SK-N-SH treated with all-trans-retinoic acid at 6 μM for 48 hours (cell line): ENCODE measurements around the gene PGAM5.

Experiments used
- ATAC-seq: fragments of 200-7000 bp; cut with Tn5 transposase; 3 replicates; pipeline ENCODE4 v1.9.1; 2020; ENCODE audit warnings: mild to moderate bottlenecking, moderate library complexity
- ARNTL ChIP-seq: fragments of 450-650 bp; formaldehyde crosslinking; IDR thresholded peaks from 2 replicates; pipeline ENCODE4 v1.5.0; 2020; ENCODE audit warnings: low read depth, mild to moderate bottlenecking, moderate library complexity, borderline replicate concordance
- BACH2 ChIP-seq: fragments of 250-450 bp; sonication (Bioruptor Pico); IDR thresholded peaks from 2 replicates; pipeline ENCODE4 v1.9.0; 2021; ENCODE audit warnings: mild to moderate bottlenecking, borderline replicate concordance
- CSDC2 ChIP-seq: fragments of 250-450 bp; sonication (Bioruptor Pico); IDR thresholded peaks from 2 replicates; pipeline ENCODE4 v1.5.0; 2020; ENCODE audit warnings: mild to moderate bottlenecking, moderate library complexity
- ESRRG ChIP-seq: fragments of 250-450 bp; sonication (Bioruptor Pico); IDR thresholded peaks from 2 replicates; pipeline ENCODE4 v1.6.1; 2021; ENCODE audit warnings: mild to moderate bottlenecking
- GLIS3 ChIP-seq: fragments of 250-450 bp; sonication (Bioruptor Pico); IDR thresholded peaks from 2 replicates; pipeline ENCODE4 v1.5.0; 2020; ENCODE audit warnings: mild to moderate bottlenecking, moderate library complexity
- ISL1 ChIP-seq: fragments of 250-450 bp; sonication (Bioruptor Pico); IDR thresholded peaks from 2 replicates; pipeline ENCODE4 v2.1.2; 2022; ENCODE audit warnings: mild to moderate bottlenecking, moderate library complexity
- OSR1 ChIP-seq: fragments of 250-450 bp; sonication (Bioruptor Pico); IDR thresholded peaks from 2 replicates; pipeline ENCODE4 v1.8.0; 2022; ENCODE audit warnings: moderate library complexity, mild to moderate bottlenecking, inconsistent platforms
- RARB ChIP-seq: fragments of 250-450 bp; sonication (Bioruptor Pico); IDR thresholded peaks from 2 replicates; pipeline ENCODE4 v1.8.0; 2021; ENCODE audit warnings: mild to moderate bottlenecking, moderate library complexity
- SNAI2 ChIP-seq: fragments of 250-450 bp; sonication (Bioruptor Pico); IDR thresholded peaks from 2 replicates; pipeline ENCODE4 v1.5.0; 2020; ENCODE audit warnings: mild to moderate bottlenecking, moderate library complexity
- TCF4 ChIP-seq: fragments of 250-450 bp; sonication (Bioruptor Pico); IDR thresholded peaks from 2 replicates; pipeline ENCODE4 v1.8.0; 2021; ENCODE audit warnings: mild to moderate bottlenecking, moderate library complexity, borderline replicate concordance
- TOX ChIP-seq: fragments of 250-450 bp; sonication (Bioruptor Pico); IDR thresholded peaks from 2 replicates; pipeline ENCODE4 v1.8.0; 2021; ENCODE audit warnings: mild to moderate bottlenecking, moderate library complexity, borderline replicate concordance
- ZC3H10 ChIP-seq: fragments of 250-450 bp; sonication (Bioruptor Pico); IDR thresholded peaks from 2 replicates; pipeline ENCODE4 v1.5.1; 2021; ENCODE audit warnings: mild to moderate bottlenecking, moderate library complexity
- ZFP3 ChIP-seq: fragments of 250-450 bp; sonication (Bioruptor Pico); IDR thresholded peaks from 2 replicates; pipeline ENCODE4 v1.5.0; 2020; ENCODE audit warnings: mild to moderate bottlenecking, moderate library complexity
- ZFP30 ChIP-seq: fragments of 450-650 bp; formaldehyde crosslinking; IDR thresholded peaks from 2 replicates; pipeline ENCODE4 v1.5.0; 2022; ENCODE audit warnings: mild to moderate bottlenecking, moderate library complexity
- ZNF565 ChIP-seq: fragments of 450-650 bp; formaldehyde crosslinking; conservative IDR thresholded peaks from 2 replicates; pipeline ENCODE4 v1.5.0; 2020; ENCODE audit warnings: low read depth, mild to moderate bottlenecking, moderate library complexity
- ZNF8 ChIP-seq: fragments of 450-650 bp; formaldehyde crosslinking; IDR thresholded peaks from 2 replicates; pipeline ENCODE4 v1.5.0; 2020; ENCODE audit warnings: mild to moderate bottlenecking, moderate library complexity
- TF ChIP-seq, protein P1 (sequence below): fragments of 250-450 bp; sonication (Bioruptor Pico); IDR thresholded peaks from 2 replicates; pipeline ENCODE4 v1.5.1; 2020; ENCODE audit warnings: low read depth, mild to moderate bottlenecking, moderate library complexity
- TF ChIP-seq, protein P2 (sequence below): fragments of 250-450 bp; sonication (Bioruptor Pico); IDR thresholded peaks from 2 replicates; pipeline ENCODE4 v1.8.0; 2020; ENCODE audit warnings: mild to moderate bottlenecking, moderate library complexity, borderline replicate concordance
- TF ChIP-seq, protein P3 (sequence below): fragments of 250-450 bp; sonication (Bioruptor Pico); IDR thresholded peaks from 2 replicates; pipeline ENCODE4 v1.8.0; 2021; ENCODE audit warnings: low read depth, mild to moderate bottlenecking, moderate library complexity, borderline replicate concordance
- TF ChIP-seq, protein P4 (sequence below): fragments of 250-450 bp; sonication (Bioruptor Pico); IDR thresholded peaks from 2 replicates; pipeline ENCODE4 v1.5.0; 2020; ENCODE audit warnings: mild to moderate bottlenecking, moderate library complexity
- TF ChIP-seq, protein P5 (sequence below): fragments of 250-450 bp; sonication (Bioruptor Pico); IDR thresholded peaks from 2 replicates; pipeline ENCODE4 v1.5.1; 2021; ENCODE audit warnings: mild to moderate bottlenecking, moderate library complexity

PGAM5 gene

DNA sequence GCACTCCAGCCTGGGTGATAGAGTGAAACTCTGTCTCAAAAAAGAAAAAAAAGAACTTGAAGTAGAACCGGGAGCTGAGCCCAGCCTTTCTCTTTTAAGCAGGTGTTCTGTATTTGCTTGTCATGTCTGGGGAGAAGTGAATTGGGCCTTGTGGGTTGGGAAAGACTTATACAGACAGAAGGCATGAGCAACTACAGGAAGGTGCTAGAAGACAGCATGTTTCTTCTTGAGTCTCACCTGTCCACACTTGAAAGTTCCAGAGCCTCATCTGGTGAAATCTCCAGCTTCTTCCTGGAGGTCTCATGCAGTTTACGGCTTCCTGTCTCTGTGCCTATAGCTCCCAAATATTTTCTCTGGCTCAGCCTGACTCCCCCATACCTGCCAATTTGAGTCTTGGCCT is 2.5 kb downstream of the PGAM5 start:
- ATAC-seq: no peak
- TF ChIP-seq ZFP3 (CRISPR knock-in tag) (no peak), ARNTL (CRISPR knock-in tag) (no peak), ZC3H10 (CRISPR knock-in tag) (no peak), ESRRG (CRISPR knock-in tag) (no peak), ZFP30 (CRISPR knock-in tag) (no peak), TOX (no peak), BACH2 (CRISPR knock-in tag) (no peak), GLIS3 (CRISPR knock-in tag) (no peak), ZNF565 (no peak), OSR1 (no peak), CSDC2 (no peak), ZNF8 (CRISPR knock-in tag) (no peak)
- TF ChIP-seq, protein P1, sequence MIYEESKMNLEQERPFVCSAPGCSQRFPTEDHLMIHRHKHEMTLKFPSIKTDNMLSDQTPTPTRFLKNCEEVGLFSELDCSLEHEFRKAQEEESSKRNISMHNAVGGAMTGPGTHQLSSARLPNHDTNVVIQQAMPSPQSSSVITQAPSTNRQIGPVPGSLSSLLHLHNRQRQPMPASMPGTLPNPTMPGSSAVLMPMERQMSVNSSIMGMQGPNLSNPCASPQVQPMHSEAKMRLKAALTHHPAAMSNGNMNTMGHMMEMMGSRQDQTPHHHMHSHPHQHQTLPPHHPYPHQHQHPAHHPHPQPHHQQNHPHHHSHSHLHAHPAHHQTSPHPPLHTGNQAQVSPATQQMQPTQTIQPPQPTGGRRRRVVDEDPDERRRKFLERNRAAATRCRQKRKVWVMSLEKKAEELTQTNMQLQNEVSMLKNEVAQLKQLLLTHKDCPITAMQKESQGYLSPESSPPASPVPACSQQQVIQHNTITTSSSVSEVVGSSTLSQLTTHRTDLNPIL (CRISPR knock-in tag): no peak
- TF ChIP-seq, protein P2, sequence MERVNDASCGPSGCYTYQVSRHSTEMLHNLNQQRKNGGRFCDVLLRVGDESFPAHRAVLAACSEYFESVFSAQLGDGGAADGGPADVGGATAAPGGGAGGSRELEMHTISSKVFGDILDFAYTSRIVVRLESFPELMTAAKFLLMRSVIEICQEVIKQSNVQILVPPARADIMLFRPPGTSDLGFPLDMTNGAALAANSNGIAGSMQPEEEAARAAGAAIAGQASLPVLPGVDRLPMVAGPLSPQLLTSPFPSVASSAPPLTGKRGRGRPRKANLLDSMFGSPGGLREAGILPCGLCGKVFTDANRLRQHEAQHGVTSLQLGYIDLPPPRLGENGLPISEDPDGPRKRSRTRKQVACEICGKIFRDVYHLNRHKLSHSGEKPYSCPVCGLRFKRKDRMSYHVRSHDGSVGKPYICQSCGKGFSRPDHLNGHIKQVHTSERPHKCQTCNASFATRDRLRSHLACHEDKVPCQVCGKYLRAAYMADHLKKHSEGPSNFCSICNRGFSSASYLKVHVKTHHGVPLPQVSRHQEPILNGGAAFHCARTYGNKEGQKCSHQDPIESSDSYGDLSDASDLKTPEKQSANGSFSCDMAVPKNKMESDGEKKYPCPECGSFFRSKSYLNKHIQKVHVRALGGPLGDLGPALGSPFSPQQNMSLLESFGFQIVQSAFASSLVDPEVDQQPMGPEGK: no peak
- TF ChIP-seq, protein P3, sequence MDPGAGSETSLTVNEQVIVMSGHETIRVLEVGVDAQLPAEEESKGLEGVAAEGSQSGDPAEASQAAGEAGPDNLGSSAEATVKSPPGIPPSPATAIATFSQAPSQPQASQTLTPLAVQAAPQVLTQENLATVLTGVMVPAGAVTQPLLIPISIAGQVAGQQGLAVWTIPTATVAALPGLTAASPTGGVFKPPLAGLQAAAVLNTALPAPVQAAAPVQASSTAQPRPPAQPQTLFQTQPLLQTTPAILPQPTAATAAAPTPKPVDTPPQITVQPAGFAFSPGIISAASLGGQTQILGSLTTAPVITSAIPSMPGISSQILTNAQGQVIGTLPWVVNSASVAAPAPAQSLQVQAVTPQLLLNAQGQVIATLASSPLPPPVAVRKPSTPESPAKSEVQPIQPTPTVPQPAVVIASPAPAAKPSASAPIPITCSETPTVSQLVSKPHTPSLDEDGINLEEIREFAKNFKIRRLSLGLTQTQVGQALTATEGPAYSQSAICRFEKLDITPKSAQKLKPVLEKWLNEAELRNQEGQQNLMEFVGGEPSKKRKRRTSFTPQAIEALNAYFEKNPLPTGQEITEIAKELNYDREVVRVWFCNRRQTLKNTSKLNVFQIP: no peak
- TF ChIP-seq, protein P4, sequence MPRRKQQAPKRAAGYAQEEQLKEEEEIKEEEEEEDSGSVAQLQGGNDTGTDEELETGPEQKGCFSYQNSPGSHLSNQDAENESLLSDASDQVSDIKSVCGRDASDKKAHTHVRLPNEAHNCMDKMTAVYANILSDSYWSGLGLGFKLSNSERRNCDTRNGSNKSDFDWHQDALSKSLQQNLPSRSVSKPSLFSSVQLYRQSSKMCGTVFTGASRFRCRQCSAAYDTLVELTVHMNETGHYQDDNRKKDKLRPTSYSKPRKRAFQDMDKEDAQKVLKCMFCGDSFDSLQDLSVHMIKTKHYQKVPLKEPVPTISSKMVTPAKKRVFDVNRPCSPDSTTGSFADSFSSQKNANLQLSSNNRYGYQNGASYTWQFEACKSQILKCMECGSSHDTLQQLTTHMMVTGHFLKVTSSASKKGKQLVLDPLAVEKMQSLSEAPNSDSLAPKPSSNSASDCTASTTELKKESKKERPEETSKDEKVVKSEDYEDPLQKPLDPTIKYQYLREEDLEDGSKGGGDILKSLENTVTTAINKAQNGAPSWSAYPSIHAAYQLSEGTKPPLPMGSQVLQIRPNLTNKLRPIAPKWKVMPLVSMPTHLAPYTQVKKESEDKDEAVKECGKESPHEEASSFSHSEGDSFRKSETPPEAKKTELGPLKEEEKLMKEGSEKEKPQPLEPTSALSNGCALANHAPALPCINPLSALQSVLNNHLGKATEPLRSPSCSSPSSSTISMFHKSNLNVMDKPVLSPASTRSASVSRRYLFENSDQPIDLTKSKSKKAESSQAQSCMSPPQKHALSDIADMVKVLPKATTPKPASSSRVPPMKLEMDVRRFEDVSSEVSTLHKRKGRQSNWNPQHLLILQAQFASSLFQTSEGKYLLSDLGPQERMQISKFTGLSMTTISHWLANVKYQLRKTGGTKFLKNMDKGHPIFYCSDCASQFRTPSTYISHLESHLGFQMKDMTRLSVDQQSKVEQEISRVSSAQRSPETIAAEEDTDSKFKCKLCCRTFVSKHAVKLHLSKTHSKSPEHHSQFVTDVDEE (CRISPR knock-in tag): no peak

DNA sequence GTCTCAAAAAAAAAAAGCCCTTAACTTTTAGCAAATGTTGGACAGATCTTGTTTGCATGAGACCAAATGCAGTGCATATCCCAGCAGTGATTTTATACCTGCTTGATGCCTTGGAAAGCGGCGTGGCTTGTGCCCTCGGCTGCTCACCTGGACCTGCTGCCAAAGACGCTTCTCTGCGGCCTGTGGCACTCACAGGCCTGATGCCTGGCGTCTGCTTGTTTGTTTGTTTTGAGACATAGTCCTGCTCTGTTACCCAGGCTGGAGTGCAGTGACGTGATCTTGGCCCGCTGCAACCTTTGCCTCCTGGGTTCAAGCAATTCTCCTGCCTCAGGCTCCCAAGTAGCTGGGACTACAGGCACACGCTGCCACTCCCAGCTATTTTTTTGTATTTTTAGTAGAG is 5.2 kb downstream of the PGAM5 start:
- no peak for ATAC-seq
- TF ChIP-seq SNAI2 (CRISPR knock-in tag): no peak
- no peak for TF ChIP-seq ZNF565
- TF ChIP-seq, protein P2: no peak
- no peak for TF ChIP-seq ARNTL (CRISPR knock-in tag)
- TF ChIP-seq RARB (CRISPR knock-in tag): no peak
- TF ChIP-seq, protein P4 (CRISPR knock-in tag): no peak
- no peak for TF ChIP-seq ESRRG (CRISPR knock-in tag)
- TF ChIP-seq ISL1 (CRISPR knock-in tag): no peak
- no peak for TF ChIP-seq TOX
- no peak for TF ChIP-seq ZC3H10 (CRISPR knock-in tag)
- TF ChIP-seq TCF4 (CRISPR knock-in tag): no peak
- no peak for TF ChIP-seq ZFP30 (CRISPR knock-in tag)
- no peak for TF ChIP-seq BACH2 (CRISPR knock-in tag)
- TF ChIP-seq, protein P3: no peak
- TF ChIP-seq, protein P5, sequence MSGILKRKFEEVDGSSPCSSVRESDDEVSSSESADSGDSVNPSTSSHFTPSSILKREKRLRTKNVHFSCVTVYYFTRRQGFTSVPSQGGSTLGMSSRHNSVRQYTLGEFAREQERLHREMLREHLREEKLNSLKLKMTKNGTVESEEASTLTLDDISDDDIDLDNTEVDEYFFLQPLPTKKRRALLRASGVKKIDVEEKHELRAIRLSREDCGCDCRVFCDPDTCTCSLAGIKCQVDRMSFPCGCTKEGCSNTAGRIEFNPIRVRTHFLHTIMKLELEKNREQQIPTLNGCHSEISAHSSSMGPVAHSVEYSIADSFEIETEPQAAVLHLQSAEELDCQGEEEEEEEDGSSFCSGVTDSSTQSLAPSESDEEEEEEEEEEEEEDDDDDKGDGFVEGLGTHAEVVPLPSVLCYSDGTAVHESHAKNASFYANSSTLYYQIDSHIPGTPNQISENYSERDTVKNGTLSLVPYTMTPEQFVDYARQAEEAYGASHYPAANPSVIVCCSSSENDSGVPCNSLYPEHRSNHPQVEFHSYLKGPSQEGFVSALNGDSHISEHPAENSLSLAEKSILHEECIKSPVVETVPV (CRISPR knock-in tag): no peak
- no peak for TF ChIP-seq GLIS3 (CRISPR knock-in tag)
- TF ChIP-seq ZFP3 (CRISPR knock-in tag): no peak
- TF ChIP-seq ZNF8 (CRISPR knock-in tag): no peak
- no peak for TF ChIP-seq CSDC2
- no peak for TF ChIP-seq OSR1
